ENCODE measurements around the gene MBOAT7. TPM values are rescaled to one million over a fixed set of nuclear protein-coding genes. Genes with fewer than 3 reads are reported as not detected.

Gene MBOAT7
- total and polyA plus RNA-seq, 11 donors = 9.8 to 37.3 (median 19.6) TPM

DNA sequence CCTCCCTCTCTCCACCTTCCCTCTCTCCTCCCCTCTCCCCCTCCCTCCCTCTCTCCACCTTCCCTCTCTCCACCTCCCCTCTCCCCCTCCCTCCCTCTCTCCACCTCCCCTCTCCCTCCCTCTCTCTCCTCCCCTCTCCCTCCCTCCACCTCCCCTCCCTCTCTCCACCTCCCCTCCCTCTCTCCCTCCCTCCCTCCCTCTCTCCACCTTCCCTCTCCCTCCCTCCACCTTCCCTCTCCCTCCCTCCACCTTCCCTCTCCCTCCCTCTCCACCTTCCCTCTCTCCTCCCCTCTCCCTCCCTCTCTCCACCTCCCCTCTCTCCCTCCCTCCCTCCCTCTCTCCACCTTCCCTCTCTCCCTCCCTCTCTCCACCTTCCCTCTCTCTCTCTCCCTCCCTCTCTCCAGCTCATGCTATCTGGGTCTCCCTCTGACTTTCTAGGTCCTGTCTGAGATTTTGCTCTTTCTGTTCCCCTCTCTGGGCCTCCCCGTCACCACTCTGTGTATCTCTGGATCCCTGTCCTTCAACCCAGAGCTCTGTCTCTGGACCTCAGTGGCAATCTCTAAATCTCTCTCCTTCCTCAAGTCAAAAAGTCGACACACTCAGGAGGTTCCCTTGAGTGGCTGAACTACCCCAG is 55.3 kb downstream of the MBOAT7 start:
- H3K9me3 ChIP-seq = no peaks in the 10 kb centered on the region
- intact Hi-C loops (cut with DNase I) = no loop called here
- peaks cover 0 to 3% (median 0%) of the 10 kb centered on the region in 9 donors for H3K27me3 ChIP-seq
- WGBS, 4 donors = 62 to 75% (median 71%) methylated on average over 2 of the region's 2 CpGs
- no peak for TF ChIP-seq POLR2A (IDR thresholded peaks at IDR 0.05)
- TF ChIP-seq, protein P1, sequence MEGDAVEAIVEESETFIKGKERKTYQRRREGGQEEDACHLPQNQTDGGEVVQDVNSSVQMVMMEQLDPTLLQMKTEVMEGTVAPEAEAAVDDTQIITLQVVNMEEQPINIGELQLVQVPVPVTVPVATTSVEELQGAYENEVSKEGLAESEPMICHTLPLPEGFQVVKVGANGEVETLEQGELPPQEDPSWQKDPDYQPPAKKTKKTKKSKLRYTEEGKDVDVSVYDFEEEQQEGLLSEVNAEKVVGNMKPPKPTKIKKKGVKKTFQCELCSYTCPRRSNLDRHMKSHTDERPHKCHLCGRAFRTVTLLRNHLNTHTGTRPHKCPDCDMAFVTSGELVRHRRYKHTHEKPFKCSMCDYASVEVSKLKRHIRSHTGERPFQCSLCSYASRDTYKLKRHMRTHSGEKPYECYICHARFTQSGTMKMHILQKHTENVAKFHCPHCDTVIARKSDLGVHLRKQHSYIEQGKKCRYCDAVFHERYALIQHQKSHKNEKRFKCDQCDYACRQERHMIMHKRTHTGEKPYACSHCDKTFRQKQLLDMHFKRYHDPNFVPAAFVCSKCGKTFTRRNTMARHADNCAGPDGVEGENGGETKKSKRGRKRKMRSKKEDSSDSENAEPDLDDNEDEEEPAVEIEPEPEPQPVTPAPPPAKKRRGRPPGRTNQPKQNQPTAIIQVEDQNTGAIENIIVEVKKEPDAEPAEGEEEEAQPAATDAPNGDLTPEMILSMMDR (IDR thresholded peaks at IDR 0.05) = no peak
- no peak overlapping the region for H3K27ac ChIP-seq
- H3K4me3 ChIP-seq = no peak overlapping the region
- ATAC-seq (no peak), DNase-seq (no peak)
- H3K36me3 ChIP-seq = peaks cover 0 to 31% (median 26%) of the 10 kb centered on the region in 9 donors
- H3K4me1 ChIP-seq = peaks cover 3 to 22% (median 16%) of the 10 kb centered on the region in 12 donors

DNA sequence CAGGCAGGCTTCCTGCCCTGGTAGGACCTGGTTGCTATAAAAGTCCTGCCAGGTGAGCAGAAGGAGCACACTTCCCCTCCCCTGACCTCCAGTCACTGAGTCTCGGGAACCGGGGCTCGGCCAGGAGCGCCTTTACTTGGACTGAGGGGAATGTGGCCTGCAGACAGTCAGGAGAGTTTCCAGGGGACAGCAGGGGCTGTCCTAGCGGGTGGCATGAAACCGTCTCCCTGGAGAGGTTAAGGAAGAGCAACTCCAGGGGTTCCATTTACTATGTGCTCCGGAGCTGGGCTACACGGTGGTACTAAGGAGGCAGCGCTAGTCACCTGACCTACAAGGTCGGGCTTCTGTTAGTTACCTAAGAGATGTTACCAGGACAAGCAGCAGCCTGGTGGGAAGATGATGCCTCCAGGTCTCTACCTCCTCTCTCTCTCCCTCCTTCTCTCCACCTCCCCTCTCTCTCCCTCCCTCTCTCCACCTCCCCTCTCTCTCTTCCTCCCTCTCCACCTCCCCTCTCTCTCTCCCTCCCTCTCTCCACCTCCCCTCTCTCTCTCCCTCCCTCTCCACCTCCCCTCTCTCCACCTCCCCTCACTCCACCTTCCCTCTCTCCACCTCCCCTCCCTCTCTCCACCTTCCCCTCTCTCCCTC is 55.9 kb downstream of the MBOAT7 start:
- Histone ChIP-seq H3K4me1 (peaks cover 3 to 16% (median 11%) of the 10 kb centered on the region in 12 donors), H3K27ac (no peak overlapping the region), H3K4me3 (no peak overlapping the region), H3K9me3 (no peaks in the 10 kb centered on the region), H3K27me3 (peaks cover 0 to 3% (median 0%) of the 10 kb centered on the region in 9 donors), H3K36me3 (peaks cover 0 to 37% (median 33%) of the 10 kb centered on the region in 9 donors)
- intact Hi-C loops (cut with DNase I) = no loop called here
- ATAC-seq (no peak), DNase-seq (no peak)
- WGBS, 4 donors = 78 to 83% (median 80%) methylated on average over 9 to 10 of the region's 10 CpGs
- no peak for TF ChIP-seq POLR2A (IDR thresholded peaks at IDR 0.05)
- TF ChIP-seq, protein P1 (IDR thresholded peaks at IDR 0.05) = no peak

DNA sequence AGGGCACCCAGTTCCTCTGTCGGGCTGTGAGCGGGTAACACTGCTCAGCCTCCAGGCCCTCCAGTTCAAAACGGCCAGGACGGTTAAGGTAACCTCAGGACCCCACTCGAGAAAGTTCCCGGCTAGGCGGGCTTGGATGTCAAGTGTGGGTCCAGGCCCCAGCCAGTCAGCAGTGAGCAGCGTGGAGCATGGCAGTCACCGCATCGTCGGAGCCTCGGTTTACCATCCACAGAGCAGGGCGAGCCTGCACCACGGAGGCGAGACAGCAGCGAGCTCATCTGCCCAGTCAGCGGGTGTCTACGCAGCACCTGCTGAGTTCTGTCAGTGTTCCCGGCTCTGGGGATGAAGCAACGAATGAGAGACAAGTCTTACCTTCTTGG is 59.8 kb downstream of the MBOAT7 start:
- no peak for TF ChIP-seq POLR2A (IDR thresholded peaks at IDR 0.05)
- TF ChIP-seq, protein P1 (IDR thresholded peaks at IDR 0.05) = no peak
- 97% methylated on average over 6 to 20 of the region's 20 CpGs for WGBS, 4 donors

DNA sequence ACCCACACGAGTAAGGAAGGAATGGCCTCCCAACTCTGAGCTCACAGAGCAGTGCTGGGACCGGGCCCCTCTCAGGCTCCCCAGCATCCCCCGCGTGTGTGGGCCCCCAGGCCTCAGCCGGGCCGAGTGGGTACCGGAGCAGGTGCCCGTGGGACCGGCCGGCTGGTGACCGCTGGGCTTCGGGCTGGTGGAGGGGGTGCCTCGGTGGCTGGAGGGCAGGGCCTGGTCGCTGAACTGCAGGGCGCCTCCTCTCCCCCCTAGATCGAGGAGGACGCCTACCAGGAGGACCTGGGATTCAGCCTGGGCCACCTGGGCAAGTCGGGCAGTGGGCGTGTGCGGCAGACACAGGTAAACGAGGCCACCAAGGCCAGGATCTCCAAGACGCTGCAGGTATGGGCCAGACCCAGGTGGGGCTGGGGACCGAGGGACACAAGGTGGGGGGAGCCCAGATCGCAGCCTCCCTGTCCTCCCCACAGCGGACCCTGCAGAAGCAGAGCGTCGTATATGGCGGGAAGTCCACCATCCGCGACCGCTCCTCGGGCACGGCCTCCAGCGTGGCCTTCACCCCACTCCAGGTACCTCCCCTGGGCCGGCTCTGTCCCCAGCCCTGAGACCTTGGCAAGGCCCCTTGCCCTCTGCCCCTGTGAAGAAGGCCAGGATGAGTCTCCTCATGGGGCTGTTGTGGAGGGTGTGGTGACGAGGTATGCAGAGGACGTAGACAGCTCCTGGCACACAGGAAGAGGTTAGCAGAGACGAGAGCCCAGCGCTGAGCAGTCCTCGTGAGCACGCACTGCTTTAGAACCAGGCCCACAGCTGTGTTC is 60.4 kb downstream of the MBOAT7 start:
- intact Hi-C loops (cut with DNase I) = no loop called here
- no peak overlapping the region for H3K27ac ChIP-seq
- ATAC-seq = no peak
- H3K4me3 ChIP-seq = no peak overlapping the region
- H3K27me3 ChIP-seq = no peaks in the 10 kb centered on the region
- no peak for DNase-seq
- peaks cover 0 to 81% (median 77%) of the 10 kb centered on the region in 9 donors for H3K36me3 ChIP-seq
- 96 to 97% (median 96%) methylated on average over 19 to 41 of the region's 41 CpGs for WGBS, 4 donors
- no peaks in the 10 kb centered on the region for H3K9me3 ChIP-seq
- no peaks in the 10 kb centered on the region for H3K4me1 ChIP-seq
- no peak for TF ChIP-seq POLR2A (IDR thresholded peaks at IDR 0.05)
- TF ChIP-seq, protein P1 (IDR thresholded peaks at IDR 0.05) = no peak

More for the DNA sequence above, 59.8 kb downstream of the MBOAT7 start:
- Histone ChIP-seq H3K4me1 (no peaks in the 10 kb centered on the region), H3K9me3 (no peaks in the 10 kb centered on the region), H3K27ac (no peak overlapping the region), H3K27me3 (peaks cover 0 to 1% (median 0%) of the 10 kb centered on the region in 9 donors), H3K36me3 (peaks cover 0 to 75% (median 71%) of the 10 kb centered on the region in 9 donors), H3K4me3 (no peak overlapping the region)
- ATAC-seq = no peak
- no peak for DNase-seq
- intact Hi-C loops (cut with DNase I) = no loop called here
